ENCODE measurements around the gene SMPD2.

- TF ChIP-seq, protein P1, sequence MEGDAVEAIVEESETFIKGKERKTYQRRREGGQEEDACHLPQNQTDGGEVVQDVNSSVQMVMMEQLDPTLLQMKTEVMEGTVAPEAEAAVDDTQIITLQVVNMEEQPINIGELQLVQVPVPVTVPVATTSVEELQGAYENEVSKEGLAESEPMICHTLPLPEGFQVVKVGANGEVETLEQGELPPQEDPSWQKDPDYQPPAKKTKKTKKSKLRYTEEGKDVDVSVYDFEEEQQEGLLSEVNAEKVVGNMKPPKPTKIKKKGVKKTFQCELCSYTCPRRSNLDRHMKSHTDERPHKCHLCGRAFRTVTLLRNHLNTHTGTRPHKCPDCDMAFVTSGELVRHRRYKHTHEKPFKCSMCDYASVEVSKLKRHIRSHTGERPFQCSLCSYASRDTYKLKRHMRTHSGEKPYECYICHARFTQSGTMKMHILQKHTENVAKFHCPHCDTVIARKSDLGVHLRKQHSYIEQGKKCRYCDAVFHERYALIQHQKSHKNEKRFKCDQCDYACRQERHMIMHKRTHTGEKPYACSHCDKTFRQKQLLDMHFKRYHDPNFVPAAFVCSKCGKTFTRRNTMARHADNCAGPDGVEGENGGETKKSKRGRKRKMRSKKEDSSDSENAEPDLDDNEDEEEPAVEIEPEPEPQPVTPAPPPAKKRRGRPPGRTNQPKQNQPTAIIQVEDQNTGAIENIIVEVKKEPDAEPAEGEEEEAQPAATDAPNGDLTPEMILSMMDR (IDR thresholded peaks at IDR 0.05 in 2 of 3, conservative IDR thresholded peaks at IDR 0.05 in 1 of 3; ENCODE audit: borderline replicate concordance in 1 of 3, insufficient read depth in 1 of 3, low read depth in 2 of 3, low read length in 2 of 3), result no peak
- TF ChIP-seq POLR2A (IDR thresholded peaks at IDR 0.05; ENCODE audit: borderline replicate concordance, extremely low read depth, insufficient read depth, insufficient read length), result no peak
These were observed 11.7 kb downstream of the SMPD2 start for GRCh38 chr6:109452181-109452580.

Measured in HCT116 (cell line).